Ectodermal cell (in vitro differentiated cells): ENCODE data around the gene P2RY14.

ENCODE experiments used
- H3K27ac ChIP-seq: 2 replicates; pipeline ENCODE4 v1.7.0; 2013; ENCODE audit warnings: mild to moderate bottlenecking, low read depth, low read length; ENCODE audit not compliant: insufficient read depth, poor library complexity, severe bottlenecking
- H3K27me3 ChIP-seq: 2 replicates; pipeline ENCODE4 v1.7.0; 2013; ENCODE audit warnings: mild to moderate bottlenecking, low read length; ENCODE audit not compliant: insufficient read depth, control insufficient read depth, poor library complexity, severe bottlenecking
- H3K36me3 ChIP-seq: one replicate; pipeline ENCODE4 v1.7.0; 2013; ENCODE audit warnings: low read length; ENCODE audit not compliant: control insufficient read depth, insufficient read depth
- H3K4me1 ChIP-seq: one replicate; pipeline ENCODE4 v1.7.0; 2013; ENCODE audit warnings: low read length; ENCODE audit not compliant: control insufficient read depth, insufficient read depth
- H3K4me3 ChIP-seq: 2 replicates; pipeline ENCODE4 v1.7.0; 2013; ENCODE audit warnings: low read depth, low read length, control low read depth; ENCODE audit not compliant: insufficient read depth
- H3K9me3 ChIP-seq: 2 replicates; pipeline ENCODE4 v1.7.0; 2013; ENCODE audit warnings: mild to moderate bottlenecking, low read length, moderate library complexity; ENCODE audit not compliant: control insufficient read depth
- WGBS, 2 experiments: methylation state at CpG; one replicate each; pipeline ENCODE4 v1.1.7; 2013; ENCODE audit warnings: missing lambda C conversion rate in 2 of 2; 5-methylcytosine and 5-hydroxymethylcytosine counted together

The P2RY14 gene

GRCh38 chr3:151196434-151196833, 81.9 kb downstream of the P2RY14 start:
- Histone ChIP-seq H3K27me3 (no peaks in the 10 kb centered on the region), H3K27ac (no peak overlapping the region), H3K9me3 (no peaks in the 10 kb centered on the region), H3K4me1 (no peaks in the 10 kb centered on the region), H3K36me3 (no peaks in the 10 kb centered on the region), H3K4me3 (no peak overlapping the region)

DNA sequence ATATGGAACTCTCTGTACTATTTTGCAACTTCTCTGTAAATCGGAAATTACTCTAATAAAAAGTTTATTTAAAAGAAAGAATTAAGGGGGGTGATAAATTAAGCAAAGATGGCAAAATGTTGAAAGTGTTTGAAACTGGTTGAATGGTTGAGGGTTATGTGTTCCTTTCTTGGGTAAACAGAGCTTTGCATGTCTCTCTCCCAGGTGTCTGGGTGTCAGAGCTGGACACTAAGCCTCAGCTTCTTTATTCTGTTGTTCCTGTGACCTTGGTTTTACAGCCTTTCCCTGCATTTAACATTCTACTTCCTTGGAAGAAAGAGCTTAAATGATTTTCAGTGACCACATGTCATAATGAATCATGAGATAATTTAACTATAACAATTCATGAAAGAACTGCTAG, 82.5 kb downstream of the P2RY14 start:
- Histone ChIP-seq H3K9me3 (no peaks in the 10 kb centered on the region), H3K36me3 (no peaks in the 10 kb centered on the region), H3K27ac (no peak overlapping the region), H3K4me1 (no peaks in the 10 kb centered on the region), H3K27me3 (no peaks in the 10 kb centered on the region), H3K4me3 (no peak overlapping the region)
- WGBS, 2 experiments: 89 to 100% methylated on average over 1 of the region's 1 CpG

DNA sequence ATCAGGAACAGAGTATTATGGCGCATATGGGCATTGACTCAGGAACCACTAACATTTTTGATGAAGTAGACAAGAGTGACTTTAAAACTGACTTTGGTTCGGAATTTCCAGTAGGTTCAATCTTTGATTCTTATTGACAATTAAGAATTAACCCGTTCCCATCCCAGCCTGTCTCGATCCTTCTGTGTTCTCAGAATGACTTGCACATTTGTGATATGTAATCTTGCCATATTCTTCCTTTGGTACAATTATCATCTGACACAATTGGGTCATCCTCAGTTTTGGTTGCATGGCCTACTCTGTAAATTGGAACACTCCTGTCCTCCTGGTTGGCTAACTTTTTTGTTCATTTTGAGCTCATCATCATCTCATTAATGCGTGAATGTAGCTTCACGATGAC, 85.8 kb downstream of the P2RY14 start:
- 95 to 99% methylated on average over 5 to 6 of the region's 6 CpGs for WGBS, 2 experiments
- Histone ChIP-seq H3K4me3 (no peak overlapping the region), H3K4me1 (no peaks in the 10 kb centered on the region), H3K27me3 (no peaks in the 10 kb centered on the region), H3K27ac (no peak overlapping the region), H3K9me3 (no peaks in the 10 kb centered on the region), H3K36me3 (peaks cover 2% of the 10 kb centered on the region)

DNA sequence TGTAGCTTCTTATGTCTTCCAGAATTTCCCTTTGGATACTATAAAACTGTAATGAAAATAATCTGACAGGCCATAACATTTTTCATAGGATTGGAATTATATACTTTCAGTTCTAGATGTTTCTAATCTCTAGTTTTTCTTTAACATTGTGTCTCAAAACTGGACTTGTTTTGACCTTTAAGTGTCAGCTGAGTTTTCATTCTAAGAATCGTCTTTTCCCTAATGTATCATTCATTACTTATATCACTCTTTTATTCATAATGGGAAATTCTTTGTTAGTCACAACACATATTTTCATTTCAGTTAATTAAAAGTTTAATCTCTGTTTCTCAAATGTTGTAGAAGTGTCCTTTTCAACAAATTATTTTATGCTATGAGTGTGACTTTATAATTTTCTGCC, 87.2 kb downstream of the P2RY14 start:
- no peak overlapping the region for H3K4me3 ChIP-seq

GRCh38 chr3:151183265-151183671, 95.1 kb downstream of the P2RY14 start:
- Histone ChIP-seq H3K27me3 (no peaks in the 10 kb centered on the region), H3K27ac (no peak overlapping the region), H3K4me1 (no peaks in the 10 kb centered on the region), H3K36me3 (no peaks in the 10 kb centered on the region), H3K9me3 (no peaks in the 10 kb centered on the region), H3K4me3 (no peak overlapping the region)
- 89 to 95% methylated on average over 4 of the region's 5 CpGs for WGBS, 2 experiments

More for the DNA sequence above, 87.2 kb downstream of the P2RY14 start:
- Histone ChIP-seq H3K36me3 (peaks cover 2% of the 10 kb centered on the region), H3K9me3 (no peaks in the 10 kb centered on the region), H3K27ac (no peak overlapping the region), H3K4me1 (no peaks in the 10 kb centered on the region), H3K27me3 (no peaks in the 10 kb centered on the region)
- 100% methylated on average over 1 of the region's 1 CpG for WGBS, 2 experiments

- WGBS, 2 experiments: 84 to 85% methylated on average over 5 of the region's 5 CpGs
- no peaks in the 10 kb centered on the region for H3K4me1 ChIP-seq
- no peak overlapping the region for H3K4me3 ChIP-seq
- H3K27me3 ChIP-seq: no peaks in the 10 kb centered on the region
- no peaks in the 10 kb centered on the region for H3K36me3 ChIP-seq
- no peak overlapping the region for H3K27ac ChIP-seq
- H3K9me3 ChIP-seq: no peaks in the 10 kb centered on the region
Observed at GRCh38 chr3:151182349-151183079, 95.8 kb downstream of the P2RY14 start.

DNA sequence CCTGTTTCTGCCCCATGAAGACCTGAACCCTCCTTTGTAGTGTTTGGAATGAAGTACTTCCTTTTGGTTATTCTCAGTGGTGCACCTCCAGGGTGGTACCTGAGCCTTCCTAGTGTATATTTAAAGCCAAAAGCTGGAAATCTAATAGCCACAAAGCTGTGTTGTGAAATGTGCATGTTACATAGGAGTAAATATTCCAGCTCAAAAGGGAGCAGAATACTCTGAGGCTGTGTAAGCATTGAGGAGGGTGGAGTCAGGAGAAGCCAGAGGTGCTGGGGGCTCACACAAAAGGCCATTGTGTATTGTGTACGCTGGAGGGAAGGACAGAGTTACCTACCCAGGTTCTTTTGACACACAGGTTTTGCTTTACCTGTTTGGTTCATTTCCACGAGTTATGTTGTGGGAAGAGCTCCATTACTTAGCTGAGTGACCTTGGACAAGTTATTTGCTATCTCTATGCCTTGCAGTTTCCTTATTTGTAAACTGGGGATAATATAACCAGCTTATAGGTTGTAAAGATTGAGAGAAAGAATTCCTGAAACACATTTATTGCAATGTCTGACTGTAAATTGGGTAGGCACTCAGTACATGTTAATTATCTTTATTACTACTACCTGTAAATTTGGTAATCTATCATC, 100.0 kb downstream of the P2RY14 start:
- Histone ChIP-seq H3K4me1 (no peaks in the 10 kb centered on the region), H3K9me3 (no peaks in the 10 kb centered on the region), H3K36me3 (no peaks in the 10 kb centered on the region), H3K4me3 (no peak overlapping the region), H3K27ac (no peak overlapping the region), H3K27me3 (no peaks in the 10 kb centered on the region)
- WGBS, 2 experiments: 81 to 83% methylated on average over 2 of the region's 2 CpGs

DNA sequence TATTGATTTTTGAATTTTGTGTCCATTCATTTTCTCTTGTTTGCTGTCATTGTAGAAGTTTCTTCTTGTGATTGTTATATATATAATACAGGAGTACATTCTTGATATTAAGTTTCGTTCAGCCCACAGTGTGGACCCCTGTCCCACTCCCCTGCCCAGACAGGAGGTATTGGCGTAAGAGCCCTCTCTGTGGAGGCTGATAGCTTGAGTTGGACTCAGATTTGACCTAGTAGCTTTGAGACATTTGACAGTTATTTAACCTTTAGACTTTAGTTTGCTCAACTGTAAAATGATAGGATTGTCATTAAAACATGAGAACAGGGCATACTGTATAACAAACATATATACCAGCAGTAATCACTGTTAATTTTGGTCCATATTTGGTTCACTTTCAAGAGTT, 102.4 kb downstream of the P2RY14 start:
- H3K27ac ChIP-seq: no peak overlapping the region

DNA sequence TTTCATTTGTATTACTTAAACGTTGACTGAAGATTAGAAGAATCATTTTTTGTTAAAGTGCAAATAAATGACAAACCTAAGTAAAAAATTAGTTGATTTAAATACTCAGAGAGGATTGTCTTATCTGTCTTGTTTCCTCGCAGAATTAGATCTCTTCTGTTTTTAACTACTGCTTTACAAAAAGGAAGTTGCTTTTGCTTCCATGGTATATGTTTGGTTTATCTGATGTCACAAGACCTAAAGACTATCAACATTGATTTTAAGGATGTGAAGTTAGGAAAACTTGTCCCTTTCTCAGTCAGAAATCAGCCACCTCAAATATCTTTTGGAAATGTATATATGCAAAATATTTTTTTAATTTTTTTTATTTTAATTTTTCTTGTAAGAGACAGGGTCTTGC, 104.0 kb downstream of the P2RY14 start:
- no peaks in the 10 kb centered on the region for H3K4me1 ChIP-seq
- H3K27ac ChIP-seq: no peak overlapping the region
- H3K27me3 ChIP-seq: no peaks in the 10 kb centered on the region
- no peaks in the 10 kb centered on the region for H3K9me3 ChIP-seq
- H3K36me3 ChIP-seq: no peaks in the 10 kb centered on the region
- H3K4me3 ChIP-seq: no peak overlapping the region
- WGBS, 2 experiments: 91% methylated on average over 2 of the region's 2 CpGs; no CpG with 5 or more reads in 1 of the 2 experiments

More for the DNA sequence above, 102.4 kb downstream of the P2RY14 start:
- H3K36me3 ChIP-seq: no peaks in the 10 kb centered on the region
- no peak overlapping the region for H3K4me3 ChIP-seq
- H3K4me1 ChIP-seq: no peaks in the 10 kb centered on the region
- no peaks in the 10 kb centered on the region for H3K9me3 ChIP-seq
- no peaks in the 10 kb centered on the region for H3K27me3 ChIP-seq
- 91 to 100% methylated on average over 1 to 2 of the region's 2 CpGs for WGBS, 2 experiments

- WGBS, 2 experiments: 81 to 84% methylated on average over 5 of the region's 5 CpGs
- Histone ChIP-seq H3K4me1 (no peaks in the 10 kb centered on the region), H3K9me3 (no peaks in the 10 kb centered on the region), H3K27ac (no peak overlapping the region), H3K4me3 (no peak overlapping the region), H3K36me3 (no peaks in the 10 kb centered on the region), H3K27me3 (no peaks in the 10 kb centered on the region)
Observed at GRCh38 chr3:151171145-151171757, 107.1 kb downstream of the P2RY14 start.
